ENCODE results near the gene TRAK2. TPM values are rescaled to one million over a fixed set of nuclear protein-coding genes. Genes with fewer than 3 reads are reported as not detected.

Gene TRAK2
- polyA plus RNA-seq, 10 donors, result 26.0 to 37.4 (median 32.3) TPM

Other genes starting within 250 kb of the TRAK2 start
- gene CASP8, start 190.9 kb downstream of the TRAK2 start, polyA plus RNA-seq (ENCODE audit: insufficient read length in 10 of 10), result 10 to 100 TPM in 3 of 10 donors, 1 to 10 TPM in 7; 6.2 to 10.7 (median 8.4) TPM
- gene FLACC1, start 94.1 kb downstream of the TRAK2 start, polyA plus RNA-seq (ENCODE audit: insufficient read length in 10 of 10), result 1 to 10 TPM in 7 of 10 donors, under 1 TPM in 3; 0.90 to 2.9 (median 1.5) TPM
- 10 to 100 TPM; 37.3 to 95.5 (median 50.8) TPM for gene STRADB, start 282 bp upstream of the TRAK2 start, polyA plus RNA-seq (ENCODE audit: insufficient read length in 10 of 10)
- gene TMEM237, start 192.0 kb upstream of the TRAK2 start, polyA plus RNA-seq (ENCODE audit: insufficient read length in 10 of 10), result 10 to 100 TPM; 33.0 to 47.1 (median 38.3) TPM
- under 1 TPM in 9 of 10 donors, not detected in 1; 0.11 to 0.49 (median 0.14) TPM for gene MPP4, start 247.2 kb upstream of the TRAK2 start, polyA plus RNA-seq (ENCODE audit: insufficient read length in 10 of 10)